ENCODE measurements around the gene NRDC.

Gene NRDC

GRCh38 chr1:51741121-51741681, 137.3 kb downstream of the NRDC start:
- Histone ChIP-seq H3F3A (ENCODE audit: control insufficient read depth, insufficient read depth) (no peaks in the 10 kb centered on the region), H3K27ac (ENCODE audit: low read depth, low read length) (no peak overlapping the region), H4K20me1 (ENCODE audit: control insufficient read depth, insufficient read depth, low read depth, low read length) (peaks cover 11% of the 10 kb centered on the region; the same call in 1 of the 2 replicates), H3K9me2 (replicated peaks; ENCODE audit: control insufficient read depth, low read length) (no peaks in the 10 kb centered on the region), H3K9me3 (ENCODE audit: control insufficient read depth, insufficient read depth, low read length) (no peaks in the 10 kb centered on the region), H3K4me1 (ENCODE audit: control insufficient read depth, low read length) (peaks cover 11% of the 10 kb centered on the region), H3K36me3 (ENCODE audit: control insufficient read depth, low read length) (peaks cover 4% of the 10 kb centered on the region), H3K4me2 (ENCODE audit: low read length) (no peak overlapping the region), H3K27me3 (ENCODE audit: control insufficient read depth, low read length) (no peaks in the 10 kb centered on the region), H3K79me2 (ENCODE audit: control insufficient read depth, low read length) (peaks cover 69% of the 10 kb centered on the region), H3K4me3 (ENCODE audit: low read length) (no peak overlapping the region)
- TF ChIP-seq CTCF (IDR thresholded peaks at IDR 0.05; ENCODE audit: low read depth, low read length, poor library complexity, severe bottlenecking) = no peak
- no peak for TF ChIP-seq EZH2phosphoT487 (IDR thresholded peaks at IDR 0.05; ENCODE audit: borderline replicate concordance, low read length)

- Histone ChIP-seq H3K27me3 (ENCODE audit: control insufficient read depth, low read length) (no peaks in the 10 kb centered on the region), H3K9me3 (ENCODE audit: control insufficient read depth, insufficient read depth, low read length) (no peaks in the 10 kb centered on the region), H4K20me1 (ENCODE audit: control insufficient read depth, insufficient read depth, low read depth, low read length) (peaks cover 13% of the 10 kb centered on the region; the same call in 1 of the 2 replicates), H3K4me2 (ENCODE audit: low read length) (no peak overlapping the region), H3F3A (ENCODE audit: control insufficient read depth, insufficient read depth) (no peaks in the 10 kb centered on the region), H3K36me3 (ENCODE audit: control insufficient read depth, low read length) (peaks cover 4% of the 10 kb centered on the region), H3K4me1 (ENCODE audit: control insufficient read depth, low read length) (peaks cover 11% of the 10 kb centered on the region), H3K27ac (ENCODE audit: low read depth, low read length) (no peak overlapping the region), H3K4me3 (ENCODE audit: low read length) (no peak overlapping the region), H3K79me2 (ENCODE audit: control insufficient read depth, low read length) (peaks cover 74% of the 10 kb centered on the region), H3K9me2 (replicated peaks; ENCODE audit: control insufficient read depth, low read length) (no peaks in the 10 kb centered on the region)
- TF ChIP-seq CTCF (IDR thresholded peaks at IDR 0.05; ENCODE audit: low read depth, low read length, poor library complexity, severe bottlenecking) = no peak
- TF ChIP-seq EZH2phosphoT487 (IDR thresholded peaks at IDR 0.05; ENCODE audit: borderline replicate concordance, low read length) = no peak
These were observed 137.9 kb downstream of the NRDC start for GRCh38 chr1:51740652-51741051.

Data from DOHH2 (cell line).